Measurements from ENCODE around the gene TRAK1.

The TRAK1 gene

DNA sequence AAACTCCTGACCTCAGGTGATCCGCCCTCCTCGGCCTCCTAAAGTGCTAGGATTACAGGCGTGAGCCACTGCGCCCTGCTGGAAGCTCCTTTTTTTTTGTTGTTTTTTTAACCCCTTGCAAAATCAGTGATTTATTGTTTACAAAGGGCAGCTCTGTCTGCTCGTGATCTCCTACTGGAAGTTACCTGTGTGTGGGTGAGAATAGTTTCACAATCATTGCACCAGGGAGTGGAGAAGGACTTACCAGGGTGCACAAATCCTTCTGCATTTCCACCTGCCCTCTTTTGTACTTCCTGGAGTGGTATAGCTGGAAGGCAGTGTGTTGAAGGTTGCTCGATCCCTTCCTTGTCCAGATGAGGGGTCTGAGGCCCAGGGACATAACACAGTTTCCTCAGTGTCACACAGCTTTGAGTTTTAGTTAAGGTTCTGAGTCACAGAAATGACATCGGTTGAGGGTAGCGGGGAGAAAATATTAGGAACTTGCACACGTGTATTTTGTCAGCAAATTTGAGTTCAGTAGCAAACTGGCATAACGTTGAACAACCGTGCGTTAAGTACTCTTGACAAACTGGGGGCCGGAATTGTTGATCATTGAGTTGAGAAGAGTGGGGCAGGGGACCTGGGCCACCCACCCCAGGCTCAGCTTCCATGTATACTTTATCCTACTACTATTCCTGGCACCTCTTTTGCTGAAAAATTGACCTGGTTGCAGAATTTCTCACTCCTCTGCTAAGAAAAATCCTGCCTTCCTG lies 11.3 kb upstream of the TRAK1 start:
- Mint-ChIP-seq H3K4me1 (peaks cover 38% of the 10 kb centered on the region), H3K27me3 (no peaks in the 10 kb centered on the region), H3K27ac (peak overlapping the region; percentile 21), H3K9me3 (peaks cover 5% of the 10 kb centered on the region), H3K36me3 (peaks cover 4% of the 10 kb centered on the region), H3K4me3 (no peak overlapping the region)
- CTCF ChIA-PET: interaction anchor here (0.8 to 1.0 kb wide), 2 partner anchors 15 to 112 kb away, joined by 3 to 4 read pairs; no protein-coding TSS in a partner anchor
- no peak for DNase-seq

- no peak for DNase-seq
- Mint-ChIP-seq H3K4me3 (no peak overlapping the region), H3K27me3 (no peaks in the 10 kb centered on the region), H3K36me3 (peaks cover 4% of the 10 kb centered on the region), H3K27ac (no peak overlapping the region), H3K4me1 (peaks cover 40% of the 10 kb centered on the region), H3K9me3 (peaks cover 5% of the 10 kb centered on the region)
- CTCF ChIA-PET: interaction anchor here (0.8 to 1.0 kb wide), 2 partner anchors 14 to 111 kb away, joined by 3 to 4 read pairs; no protein-coding TSS in a partner anchor
Observed at GRCh38 chr3:42080453-42080872, 10.7 kb upstream of the TRAK1 start.

GRCh38 chr3:42081838-42082473 lies 9.2 kb upstream of the TRAK1 start:
- Mint-ChIP-seq H3K4me3 (peak overlapping the region; percentile 23), H3K9me3 (peaks cover 5% of the 10 kb centered on the region), H3K27me3 (no peaks in the 10 kb centered on the region), H3K36me3 (peaks cover 4% of the 10 kb centered on the region), H3K27ac (peak overlapping the region; percentile 83), H3K4me1 (peaks cover 40% of the 10 kb centered on the region)
- CTCF ChIA-PET: interaction anchor here (1.2 kb wide), 1 partner anchor 18 kb away, joined by 4 read pairs; no protein-coding TSS in a partner anchor
- DNase-seq: no peak

GRCh38 chr3:42084586-42084985 lies 6.6 kb upstream of the TRAK1 start:
- H3K36me3 Mint-ChIP-seq: peaks cover 2% of the 10 kb centered on the region
- H3K9me3 Mint-ChIP-seq: no peaks in the 10 kb centered on the region
- CTCF ChIA-PET: interaction anchor here (1.4 kb wide), 1 partner anchor 15 kb away, joined by 5 read pairs; no protein-coding TSS in a partner anchor
- no peaks in the 10 kb centered on the region for H3K27me3 Mint-ChIP-seq
- H3K4me1 Mint-ChIP-seq: peaks cover 40% of the 10 kb centered on the region
- no peak overlapping the region for H3K4me3 Mint-ChIP-seq
- DNase-seq: no peak
- no peak overlapping the region for H3K27ac Mint-ChIP-seq

DNA sequence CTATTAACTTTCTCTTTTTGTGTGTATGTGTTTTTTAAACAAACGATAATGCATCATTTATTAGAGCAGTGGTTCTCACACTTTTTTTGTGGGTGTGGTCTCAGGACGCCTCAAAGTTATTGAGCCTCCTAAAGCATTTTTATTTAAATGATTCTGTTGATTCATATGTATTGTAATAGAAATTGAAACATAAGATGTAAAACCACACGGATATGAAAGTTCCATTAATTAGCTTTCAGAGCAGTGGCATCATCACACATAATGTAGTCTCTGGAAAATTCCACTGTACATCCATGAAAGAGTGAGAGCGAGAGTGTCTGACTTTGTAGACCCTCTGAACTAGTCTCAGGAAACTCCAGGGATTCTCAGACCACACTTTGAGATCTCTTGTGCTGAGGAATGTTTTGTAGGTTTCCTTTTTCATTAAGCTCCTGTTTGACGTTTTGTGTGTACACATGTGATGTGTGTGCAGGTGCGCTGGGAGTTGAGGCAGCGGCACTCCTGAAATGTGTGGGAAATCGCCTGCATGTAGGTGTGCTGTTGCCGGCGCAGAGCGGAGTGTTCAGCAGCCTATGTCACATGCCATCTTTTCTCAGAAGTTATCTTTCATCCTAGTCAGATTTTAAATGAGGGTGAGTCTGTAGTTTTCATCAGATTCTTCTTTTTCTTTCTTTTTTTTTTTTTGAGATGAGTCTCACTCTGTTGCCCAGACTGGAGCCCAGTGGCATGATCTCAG lies 5.3 kb upstream of the TRAK1 start:
- Mint-ChIP-seq H3K4me1 (peaks cover 37% of the 10 kb centered on the region), H3K36me3 (peaks cover 14% of the 10 kb centered on the region), H3K27ac (peak overlapping the region; percentile 39), H3K9me3 (no peaks in the 10 kb centered on the region), H3K4me3 (no peak overlapping the region), H3K27me3 (no peaks in the 10 kb centered on the region)
- no peak for DNase-seq
- CTCF ChIA-PET: no interaction called here

DNA sequence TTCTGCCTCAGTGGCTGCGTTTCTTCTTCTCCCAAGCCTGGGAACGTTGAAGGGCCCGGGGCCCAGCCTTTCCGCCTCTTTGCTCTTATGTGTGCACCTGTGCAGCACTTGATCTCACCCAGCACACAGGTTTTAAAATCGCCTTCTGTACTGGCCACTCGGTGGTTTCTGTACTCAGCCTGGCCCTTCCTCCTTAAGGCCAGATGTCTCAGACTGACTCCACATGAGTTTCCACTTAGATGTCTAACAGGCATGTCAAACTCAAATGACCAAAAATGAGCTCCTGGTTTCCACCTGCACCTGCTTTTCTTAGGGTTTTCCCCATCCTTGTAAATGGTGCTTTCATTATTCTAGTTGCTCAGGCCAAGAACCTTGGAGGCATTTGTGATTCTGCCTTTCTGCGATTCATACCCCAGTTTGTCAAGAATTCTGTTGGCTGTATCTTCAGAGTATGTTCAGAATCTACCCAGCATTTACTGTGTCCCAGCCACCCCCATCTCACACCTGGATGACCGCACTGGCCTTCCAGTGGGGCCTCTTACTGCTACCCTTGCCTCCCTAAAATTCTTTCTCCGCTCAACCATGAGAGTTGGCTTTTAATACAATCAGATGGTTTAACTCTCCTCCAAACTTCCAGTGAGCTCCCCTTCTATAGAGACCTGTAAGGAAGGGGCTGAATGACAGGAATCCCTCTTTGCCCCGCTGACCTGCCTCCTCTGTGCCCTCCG lies 2.2 kb upstream of the TRAK1 start:
- Mint-ChIP-seq H3K4me3 (no peak overlapping the region), H3K36me3 (peaks cover 28% of the 10 kb centered on the region), H3K9me3 (no peaks in the 10 kb centered on the region), H3K27ac (no peak overlapping the region), H3K27me3 (no peaks in the 10 kb centered on the region), H3K4me1 (peaks cover 35% of the 10 kb centered on the region)
- DNase-seq: no peak
- CTCF ChIA-PET: no interaction called here

DNA sequence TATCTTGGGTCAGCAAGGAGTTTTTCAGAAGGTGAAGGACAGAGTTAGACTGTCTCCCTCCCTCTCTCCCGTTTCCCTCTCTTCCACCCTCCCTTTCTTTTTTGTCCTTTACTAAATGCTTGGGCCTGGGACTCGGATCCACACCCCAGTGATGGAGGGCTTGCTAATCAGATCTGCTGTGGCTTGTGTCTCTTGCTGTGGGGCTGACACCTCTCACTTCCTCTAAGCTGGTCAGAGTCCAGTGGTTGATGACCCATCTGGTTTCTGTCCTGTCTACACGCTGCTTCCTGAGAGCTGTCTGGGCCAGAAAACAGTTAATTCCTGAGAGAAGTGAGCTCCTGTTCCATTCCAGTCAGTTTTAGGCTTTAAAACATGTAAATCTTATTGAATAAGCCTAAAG lies 849 bp downstream of the TRAK1 start:
- CTCF ChIA-PET: interaction anchor here (1.2 kb wide), 1 partner anchor 78 kb away, joined by 3 read pairs; no protein-coding TSS in a partner anchor
- Mint-ChIP-seq H3K4me3 (no peak overlapping the region), H3K27me3 (no peaks in the 10 kb centered on the region), H3K4me1 (peaks cover 32% of the 10 kb centered on the region), H3K36me3 (peaks cover 30% of the 10 kb centered on the region), H3K9me3 (no peaks in the 10 kb centered on the region), H3K27ac (no peak overlapping the region)
- DNase-seq: no peak

DNA sequence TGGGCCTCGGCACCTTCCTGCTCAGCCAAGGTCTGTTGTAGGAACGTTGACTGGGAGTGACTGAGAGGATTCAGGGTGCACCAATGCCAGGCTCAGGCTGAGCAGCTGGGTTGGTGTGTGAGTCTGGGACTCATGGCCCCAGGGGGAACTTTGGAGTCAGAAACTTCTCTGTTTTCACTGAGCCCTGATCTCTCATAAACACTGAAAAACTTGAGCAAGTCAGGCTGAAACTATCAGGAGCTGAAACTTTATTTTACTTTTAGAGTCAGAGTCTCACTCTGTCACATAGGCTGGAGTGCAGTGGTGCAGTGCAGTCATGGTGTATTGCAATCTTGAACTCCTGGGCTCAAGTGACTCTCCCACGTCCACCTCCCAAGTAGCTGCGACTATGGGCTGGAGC lies 3.0 kb downstream of the TRAK1 start:
- H3K27ac Mint-ChIP-seq: no peak overlapping the region
- DNase-seq: no peak
- peaks cover 32% of the 10 kb centered on the region for H3K4me1 Mint-ChIP-seq
- no peak overlapping the region for H3K4me3 Mint-ChIP-seq
- H3K9me3 Mint-ChIP-seq: no peaks in the 10 kb centered on the region
- peaks cover 28% of the 10 kb centered on the region for H3K36me3 Mint-ChIP-seq
- CTCF ChIA-PET: interaction anchor here (1.1 to 1.2 kb wide), 2 partner anchors 14 to 24 kb away, joined by 3 to 4 read pairs; no protein-coding TSS in a partner anchor
- no peaks in the 10 kb centered on the region for H3K27me3 Mint-ChIP-seq

GRCh38 chr3:42094691-42095391 lies 3.7 kb downstream of the TRAK1 start:
- Mint-ChIP-seq H3K4me1 (peaks cover 30% of the 10 kb centered on the region), H3K4me3 (no peak overlapping the region), H3K27me3 (no peaks in the 10 kb centered on the region), H3K9me3 (no peaks in the 10 kb centered on the region), H3K27ac (no peak overlapping the region), H3K36me3 (peaks cover 25% of the 10 kb centered on the region)
- no peak for DNase-seq
- CTCF ChIA-PET: interaction anchor here (1.1 to 1.2 kb wide), 2 partner anchors 14 to 23 kb away, joined by 3 to 4 read pairs; no protein-coding TSS in a partner anchor

DNA sequence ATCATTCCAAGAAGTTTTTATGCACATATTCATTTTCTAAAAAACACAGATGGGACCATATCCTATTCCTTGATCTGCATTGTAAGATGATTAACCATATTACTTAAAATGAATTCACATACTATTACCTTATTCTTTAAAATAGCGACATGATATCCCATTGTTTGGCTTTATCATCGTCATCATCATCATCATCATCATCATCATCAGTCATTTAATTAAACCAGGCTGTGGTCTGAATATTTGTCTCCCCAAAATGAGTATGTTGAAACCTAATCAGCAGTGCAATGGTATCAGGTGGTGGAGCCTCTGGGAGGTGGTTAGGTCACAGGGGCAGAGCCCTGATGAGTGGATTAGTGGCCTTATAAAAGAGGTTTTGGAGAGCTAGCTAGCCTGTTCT lies 4.4 kb downstream of the TRAK1 start:
- CTCF ChIA-PET: no interaction called here
- no peak overlapping the region for H3K4me3 Mint-ChIP-seq
- peaks cover 25% of the 10 kb centered on the region for H3K4me1 Mint-ChIP-seq
- H3K27ac Mint-ChIP-seq: no peak overlapping the region
- DNase-seq: no peak
- no peaks in the 10 kb centered on the region for H3K9me3 Mint-ChIP-seq
- H3K36me3 Mint-ChIP-seq: peaks cover 18% of the 10 kb centered on the region
- H3K27me3 Mint-ChIP-seq: no peaks in the 10 kb centered on the region

DNA sequence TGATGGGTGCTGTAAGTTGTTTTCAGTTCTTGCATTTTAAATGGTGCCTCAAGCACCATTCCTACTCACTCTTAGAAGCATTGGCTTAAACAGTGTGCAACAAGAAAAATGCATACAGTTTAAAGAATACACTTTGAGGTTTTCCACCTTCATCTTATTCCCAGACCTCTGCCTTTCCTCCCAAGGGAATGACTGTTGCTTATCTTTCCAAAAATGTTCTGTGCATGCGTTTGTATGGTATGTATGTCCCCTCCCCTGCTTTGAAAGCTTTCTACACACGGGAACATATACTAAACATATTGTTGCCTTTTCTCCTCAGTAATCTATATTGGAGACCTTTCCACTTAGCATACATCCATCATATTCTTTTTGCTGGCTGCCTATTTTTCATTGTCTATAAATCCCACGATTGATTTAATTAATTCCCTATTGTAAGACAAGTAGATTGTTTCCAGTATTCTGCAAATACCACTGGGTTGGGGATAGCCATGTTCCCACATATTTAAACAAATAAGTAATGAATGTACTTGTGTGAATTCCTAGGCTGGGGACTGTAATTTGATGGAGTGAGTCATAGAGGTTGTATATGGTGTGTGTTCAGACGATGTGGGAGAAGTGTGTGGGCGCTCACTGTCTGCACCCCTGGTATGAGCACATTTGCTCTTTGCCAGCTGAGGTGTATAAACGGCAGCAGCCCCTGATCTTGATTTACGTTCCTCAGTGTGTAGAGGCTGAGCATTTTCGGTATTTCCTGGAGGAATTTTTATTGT lies 5.8 kb downstream of the TRAK1 start:
- Mint-ChIP-seq H3K27ac (no peak overlapping the region), H3K27me3 (no peaks in the 10 kb centered on the region), H3K36me3 (peaks cover 3% of the 10 kb centered on the region), H3K4me3 (no peak overlapping the region), H3K9me3 (no peaks in the 10 kb centered on the region), H3K4me1 (peaks cover 11% of the 10 kb centered on the region)
- CTCF ChIA-PET: interaction anchor here (0.8 to 4.3 kb wide), 2 partner anchors 139 to 202 kb away, joined by 3 to 20 read pairs; no protein-coding TSS in a partner anchor
- DNase-seq: no peak

DNA sequence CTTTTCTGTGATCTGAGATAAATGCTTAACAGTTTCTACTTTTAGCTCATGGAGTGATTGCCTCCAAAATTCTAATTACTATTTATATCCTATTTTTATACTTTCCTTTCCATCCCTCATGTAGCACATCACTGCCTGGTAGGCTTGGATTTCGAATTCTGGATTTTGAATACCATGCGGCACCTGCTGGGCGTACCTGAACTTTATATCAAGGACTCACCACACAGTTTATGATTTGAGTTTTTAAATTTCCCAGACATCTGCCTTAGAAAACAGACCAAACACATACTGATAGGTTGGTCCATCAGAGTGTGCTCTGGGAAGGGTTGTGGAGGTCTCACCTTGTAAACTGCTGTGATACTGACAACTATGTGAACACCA lies 6.4 kb downstream of the TRAK1 start:
- Mint-ChIP-seq H3K27me3 (no peaks in the 10 kb centered on the region), H3K4me3 (no peak overlapping the region), H3K4me1 (peaks cover 5% of the 10 kb centered on the region), H3K27ac (no peak overlapping the region), H3K9me3 (no peaks in the 10 kb centered on the region), H3K36me3 (peaks cover 1% of the 10 kb centered on the region)
- DNase-seq: no peak
- CTCF ChIA-PET: interaction anchor here (0.8 to 4.3 kb wide), 3 partner anchors 140 to 202 kb away, joined by 3 to 24 read pairs (median 20); no protein-coding TSS in a partner anchor

Data from activated naive CD4-positive, alpha-beta T cell treated with anti-CD3 and anti-CD28 coated beads, Interleukin-2, amount 10 ng/mL, durations not matched to agents 7 days and 5 days (primary cell).